Keratinocyte (primary cell): ENCODE data around the gene FBXL13. TPM values are rescaled to one million over a fixed set of nuclear protein-coding genes. Genes with fewer than 3 reads are reported as not detected.

ENCODE experiments used
- DNase-seq: peaks from one replicate; pipeline ENCODE4 v3.0.0-alpha.2; 2011; ENCODE audit warnings: low read depth, missing footprints, low spot score
- FAIRE-seq: peaks from 2 replicates; lab custom pipeline; 2011; peaks lifted over from hg19 to GRCh38; lab: Jason Lieb, UNC
- H2AFZ ChIP-seq: 2 replicates; pipeline ENCODE4 v1.6.0; 2012; ENCODE audit warnings: low read length, control low read depth, inconsistent platforms; ENCODE audit not compliant: control insufficient read depth
- H3K27ac ChIP-seq: 2 replicates; pipeline ENCODE4 v1.5.1; 2011; ENCODE audit warnings: low read length; ENCODE audit not compliant: control insufficient read depth, insufficient read depth
- H3K27me3 ChIP-seq: 3 replicates; pipeline ENCODE4 v1.6.0; 2011; ENCODE audit warnings: low read length; ENCODE audit not compliant: control insufficient read depth, insufficient read depth; ENCODE audit errors: extremely low read depth
- H3K36me3 ChIP-seq, 2 experiments: 2 replicates in 1 of 2; 3 replicates in 1 of 2; pipeline ENCODE4 v1.5.1; 2011; ENCODE audit warnings: low read length in 2 of 2, mild to moderate bottlenecking in 1 of 2; ENCODE audit not compliant: control insufficient read depth in 2 of 2, insufficient read depth in 2 of 2; ENCODE audit errors: extremely low read depth in 1 of 2
- H3K4me1 ChIP-seq: 3 replicates; pipeline ENCODE4 v1.5.1; 2011; ENCODE audit warnings: low read length; ENCODE audit not compliant: control insufficient read depth, insufficient read depth; ENCODE audit errors: extremely low read depth
- H3K4me2 ChIP-seq: 3 replicates; pipeline ENCODE4 v1.6.0; 2011; ENCODE audit warnings: low read depth, low read length; ENCODE audit not compliant: control insufficient read depth, insufficient read depth; ENCODE audit errors: extremely low read depth
- H3K4me3 ChIP-seq, 3 experiments: fragments of 200-600 bp in 1 of 3; sonication (generic) in 1 of 3; 2 replicates in 2 of 3; 3 replicates in 1 of 3; pipeline ENCODE4 v1.5.1; 2011 to 2016; ENCODE audit warnings: low read length in 3 of 3, mild to moderate bottlenecking in 3 of 3, control low read depth in 2 of 3, inconsistent platforms in 1 of 3, low read depth in 1 of 3, mixed read lengths in 1 of 3, mixed run types in 1 of 3, moderate library complexity in 1 of 3; ENCODE audit not compliant: control insufficient read depth in 2 of 3, insufficient read depth in 2 of 3; ENCODE audit errors: extremely low read depth in 1 of 3
- H3K79me2 ChIP-seq: 2 replicates; pipeline ENCODE4 v1.6.0; 2012; ENCODE audit warnings: low read length; ENCODE audit not compliant: control insufficient read depth, insufficient read depth
- H3K9ac ChIP-seq: 3 replicates; pipeline ENCODE4 v1.6.0; 2011; ENCODE audit warnings: low read length; ENCODE audit not compliant: control insufficient read depth, insufficient read depth; ENCODE audit errors: extremely low read depth
- H3K9me1 ChIP-seq: 3 replicates; pipeline ENCODE4 v1.6.0; 2011; ENCODE audit warnings: low read length; ENCODE audit not compliant: control insufficient read depth, insufficient read depth; ENCODE audit errors: extremely low read depth
- H3K9me3 ChIP-seq: 2 replicates; pipeline ENCODE4 v1.5.1; 2012; ENCODE audit warnings: low read depth, low read length; ENCODE audit not compliant: control insufficient read depth
- H4K20me1 ChIP-seq: 3 replicates; pipeline ENCODE4 v1.6.0; 2011; ENCODE audit warnings: low read length; ENCODE audit not compliant: control insufficient read depth, insufficient read depth; ENCODE audit errors: extremely low read depth
- EZH2 ChIP-seq: IDR thresholded peaks from one replicate; pipeline ENCODE4 v1.6.1; 2012; ENCODE audit warnings: inconsistent platforms, mild to moderate bottlenecking, low read length, moderate library complexity
- dilution Hi-C: fragments of 300-500 bp; cut with MboI; formaldehyde crosslinking; loops from one replicate; pipeline ENCODE4 v1.7.0; 2020; ENCODE audit warnings: low sequenced_read_pairs; ENCODE audit not compliant: extremely low pct_ligation_motif_present
- polyA plus RNA-seq, 5 experiments: library from polyadenylated mRNA; depleted of rRNA in 3 of 5; stranded (reverse) in 3 of 5; stranded (forward) in 1 of 5; unstranded in 1 of 5; fragments of >200 nt; gene quantifications; 1 replicate in 1 of 5; 2 replicates in 3 of 5; 3 replicates in 1 of 5; pipeline versions ENCODE4 v1.2.1 to v1.2.3, GENCODE V29; 2011 to 2012; ENCODE audit warnings: missing spikeins in 2 of 5, low read depth in 1 of 5, low replicate concordance in 1 of 5
- TF ChIP-seq, protein P1 (sequence below), 3 experiments: IDR thresholded peaks in 1 of 3; conservative IDR thresholded peaks in 1 of 3; optimal IDR thresholded peaks in 1 of 3; 2 replicates in 2 of 3; 3 replicates in 1 of 3; pipeline versions ENCODE3 to v1.5.1; 2011; ENCODE audit warnings: low read length in 3 of 3, mild to moderate bottlenecking in 3 of 3, moderate library complexity in 2 of 3, control low read depth in 1 of 3, inconsistent platforms in 1 of 3; ENCODE audit not compliant: insufficient read depth in 2 of 3; ENCODE audit errors: extremely low read depth in 1 of 3

FBXL13 gene
- polyA plus RNA-seq, 1 donor (not counting 4 experiments of a cell fraction or from before 2014, with no cell fraction given) = 0.20 TPM

DNA sequence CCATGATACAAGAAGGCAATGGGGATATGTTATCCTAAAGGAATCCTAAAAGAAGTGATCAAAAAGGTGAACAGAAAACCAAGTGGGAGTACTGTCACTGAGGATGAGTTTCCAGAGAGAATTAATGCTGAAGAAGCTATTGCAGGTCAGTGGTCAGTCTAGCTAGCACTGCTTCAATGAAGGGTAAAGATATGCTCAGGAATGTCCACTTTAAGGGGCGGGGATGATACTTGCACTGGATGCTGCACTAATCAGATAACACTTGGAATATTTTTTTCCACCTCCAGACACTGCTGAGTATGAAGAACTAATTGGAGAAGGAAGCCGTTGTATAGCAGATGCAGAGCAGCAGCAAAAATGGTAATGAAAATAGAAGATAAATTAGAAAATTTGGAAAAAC, 86.5 kb downstream of the FBXL13 start:
- Histone ChIP-seq H4K20me1 (no peaks in the 10 kb centered on the region), H3K27me3 (no peaks in the 10 kb centered on the region), H3K9me1 (no peaks in the 10 kb centered on the region), H3K4me1 (peaks cover 33% of the 10 kb centered on the region), H2AFZ (no peak overlapping the region), H3K4me2 (no peak overlapping the region), H3K36me3 (no peaks in the 10 kb centered on the region), H3K79me2 (no peaks in the 10 kb centered on the region), H3K9ac (no peak overlapping the region), H3K4me3 (no peak overlapping the region), H3K27ac (no peak overlapping the region), H3K9me3 (no peaks in the 10 kb centered on the region)
- TF ChIP-seq EZH2 = no peak
- TF ChIP-seq, protein P1, sequence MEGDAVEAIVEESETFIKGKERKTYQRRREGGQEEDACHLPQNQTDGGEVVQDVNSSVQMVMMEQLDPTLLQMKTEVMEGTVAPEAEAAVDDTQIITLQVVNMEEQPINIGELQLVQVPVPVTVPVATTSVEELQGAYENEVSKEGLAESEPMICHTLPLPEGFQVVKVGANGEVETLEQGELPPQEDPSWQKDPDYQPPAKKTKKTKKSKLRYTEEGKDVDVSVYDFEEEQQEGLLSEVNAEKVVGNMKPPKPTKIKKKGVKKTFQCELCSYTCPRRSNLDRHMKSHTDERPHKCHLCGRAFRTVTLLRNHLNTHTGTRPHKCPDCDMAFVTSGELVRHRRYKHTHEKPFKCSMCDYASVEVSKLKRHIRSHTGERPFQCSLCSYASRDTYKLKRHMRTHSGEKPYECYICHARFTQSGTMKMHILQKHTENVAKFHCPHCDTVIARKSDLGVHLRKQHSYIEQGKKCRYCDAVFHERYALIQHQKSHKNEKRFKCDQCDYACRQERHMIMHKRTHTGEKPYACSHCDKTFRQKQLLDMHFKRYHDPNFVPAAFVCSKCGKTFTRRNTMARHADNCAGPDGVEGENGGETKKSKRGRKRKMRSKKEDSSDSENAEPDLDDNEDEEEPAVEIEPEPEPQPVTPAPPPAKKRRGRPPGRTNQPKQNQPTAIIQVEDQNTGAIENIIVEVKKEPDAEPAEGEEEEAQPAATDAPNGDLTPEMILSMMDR (optimal IDR thresholded peaks at IDR 0.05 in 1 of 3, IDR thresholded peaks at IDR 0.05 in 1 of 3, conservative IDR thresholded peaks at IDR 0.05 in 1 of 3; ENCODE audit: extremely low read depth in 1 of 3, insufficient read depth in 2 of 3, low read length in 3 of 3) = no peak
- FAIRE-seq (no peak), DNase-seq (no peak)
- dilution Hi-C loops = no loop called here

DNA sequence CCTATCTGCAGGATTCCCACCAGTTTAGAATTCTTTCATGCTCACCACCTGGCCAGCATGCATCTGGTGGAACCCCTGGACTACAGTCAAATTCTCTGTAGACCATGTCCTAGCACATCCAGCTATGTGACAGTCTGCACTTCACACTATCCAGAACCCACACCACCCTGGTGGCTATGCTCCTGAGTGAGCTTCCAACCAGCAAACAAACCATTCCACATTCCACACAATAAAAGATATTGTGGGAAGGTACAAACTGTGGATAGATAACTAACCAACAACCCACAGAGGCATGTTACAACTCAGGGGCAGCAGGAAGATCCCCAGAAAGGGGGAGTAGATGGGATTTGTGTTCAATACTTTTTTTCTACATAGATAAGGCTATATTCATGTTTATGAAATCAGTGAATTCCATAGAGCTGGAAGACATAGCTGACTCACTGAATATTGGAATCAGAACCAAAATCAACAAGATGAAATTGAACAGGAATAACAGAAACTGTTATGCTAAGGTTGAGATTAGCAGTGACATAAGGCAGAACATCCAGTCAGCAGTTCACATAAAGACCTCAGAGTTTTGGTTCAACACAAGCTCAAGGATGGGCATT, 89.3 kb downstream of the FBXL13 start:
- H2AFZ ChIP-seq = no peak overlapping the region
- DNase-seq (no peak), FAIRE-seq (no peak)
- H3K79me2 ChIP-seq = no peaks in the 10 kb centered on the region
- no peak overlapping the region for H3K9ac ChIP-seq
- TF ChIP-seq, protein P1 (optimal IDR thresholded peaks at IDR 0.05 in 1 of 3, IDR thresholded peaks at IDR 0.05 in 1 of 3, conservative IDR thresholded peaks at IDR 0.05 in 1 of 3; ENCODE audit: extremely low read depth in 1 of 3, insufficient read depth in 2 of 3, low read length in 3 of 3) = no peak
- no peak for TF ChIP-seq EZH2
- H3K9me1 ChIP-seq = no peaks in the 10 kb centered on the region
- H3K4me1 ChIP-seq = peaks cover 5% of the 10 kb centered on the region
- no peaks in the 10 kb centered on the region for H3K36me3 ChIP-seq
- no peaks in the 10 kb centered on the region for H3K27me3 ChIP-seq
- H3K27ac ChIP-seq = no peak overlapping the region
- dilution Hi-C loops = no loop called here
- H3K4me2 ChIP-seq = no peak overlapping the region
- H3K4me3 ChIP-seq = no peak overlapping the region
- no peaks in the 10 kb centered on the region for H4K20me1 ChIP-seq
- H3K9me3 ChIP-seq = no peaks in the 10 kb centered on the region
